LNCaP clone FGC (cell line): ENCODE measurements around the gene ZNF740.

ENCODE experiments used
- DNase-seq: peaks from one replicate; pipeline ENCODE4 v3.0.0-alpha.2; 2011; ENCODE audit warnings: low read depth
- H3K4me3 ChIP-seq: 2 replicates; pipeline ENCODE4 v1.5.1; 2011; ENCODE audit warnings: mild to moderate bottlenecking, low read depth, low read length, control low read depth
- CTCF ChIP-seq: IDR thresholded peaks from 2 replicates; pipeline ENCODE4 v1.5.1; 2012; ENCODE audit warnings: mild to moderate bottlenecking; ENCODE audit not compliant: control insufficient read depth, insufficient read depth; ENCODE audit errors: extremely low read depth

Gene ZNF740

GRCh38 chr12:53166837-53167236, 13.7 kb upstream of the ZNF740 start:
- TF ChIP-seq CTCF, result no peak
- DNase-seq, result no peak
- H3K4me3 ChIP-seq, result no peak overlapping the region

- no peak overlapping the region for H3K4me3 ChIP-seq
- no peak for TF ChIP-seq CTCF
- DNase-seq, result no peak
Observed at GRCh38 chr12:53169644-53170043, 10.9 kb upstream of the ZNF740 start.

- H3K4me3 ChIP-seq, result no peak overlapping the region
- no peak for TF ChIP-seq CTCF
- DNase-seq, result no peak
Observed at GRCh38 chr12:53170215-53170614, 10.3 kb upstream of the ZNF740 start.

- no peak overlapping the region for H3K4me3 ChIP-seq
- no peak for TF ChIP-seq CTCF
- DNase-seq, result no peak
Observed at GRCh38 chr12:53170876-53171724, 9.4 kb upstream of the ZNF740 start.

- TF ChIP-seq CTCF, result no peak
- peak; percentile 59 for DNase-seq
- H3K4me3 ChIP-seq, result no peak overlapping the region
Observed at GRCh38 chr12:53171725-53172329, 8.7 kb upstream of the ZNF740 start.

- no peak overlapping the region for H3K4me3 ChIP-seq
- no peak for DNase-seq
- no peak for TF ChIP-seq CTCF
Observed at GRCh38 chr12:53172352-53172751, 8.2 kb upstream of the ZNF740 start.
